ENCODE data around the gene WNT4.

WNT4 gene

GRCh38 chr1:22075718-22076117 is 67.2 kb downstream of the WNT4 start:
- no peak for DNase-seq (ENCODE audit: low read depth in 2 of 2)

- DNase-seq (ENCODE audit: low read depth in 2 of 2): no peak
Measured at GRCh38 chr1:22074803-22075202, 68.1 kb downstream of the WNT4 start.

GRCh38 chr1:22071511-22071910 is 71.4 kb downstream of the WNT4 start:
- DNase-seq (ENCODE audit: low read depth in 2 of 2): no peak

Data from stimulated activated CD8-positive, alpha-beta memory T cell treated with anti-CD3 and anti-CD28 coated beads, Interleukin-2, amount 100 ng/mL, for 48 hours (primary cell).